BLaER1 treated with 17β-estradiol and CSF1 and Interleukin-3, amounts not matched to agents 10 nM and 100 nM (cell line): ENCODE data around the gene SF3B5.

Experiments
- H3K27ac ChIP-seq, 11 experiments: shearing (Covaris generic); formaldehyde crosslinking; 2 replicates each; pipeline ENCODE4 v1.8.1; 2022
- H3K27me3 ChIP-seq, 11 experiments: shearing (Covaris generic); formaldehyde crosslinking; 2 replicates each; pipeline ENCODE4 v1.8.1; 2022
- H3K36me3 ChIP-seq, 11 experiments: shearing (Covaris generic); formaldehyde crosslinking; 2 replicates each; pipeline ENCODE4 v1.8.1; 2022
- H3K4me1 ChIP-seq, 10 experiments: shearing (Covaris generic); formaldehyde crosslinking; 2 replicates each; pipeline ENCODE4 v1.8.1; 2022
- H3K4me2 ChIP-seq, 11 experiments: shearing (Covaris generic); formaldehyde crosslinking; 2 replicates each; pipeline ENCODE4 v1.8.1; 2022
- H3K4me3 ChIP-seq, 10 experiments: shearing (Covaris generic); formaldehyde crosslinking; 2 replicates each; pipeline ENCODE4 v1.8.1; 2022
- H3K9ac ChIP-seq, 11 experiments: shearing (Covaris generic); formaldehyde crosslinking; 2 replicates each; pipeline ENCODE4 v1.8.1; 2022
- H3K9me3 ChIP-seq, 11 experiments: shearing (Covaris generic); formaldehyde crosslinking; replicated peaks in 1 of 11; 2 replicates each; pipeline ENCODE4 v1.8.1; 2022
- H4K20me1 ChIP-seq, 11 experiments: shearing (Covaris generic); formaldehyde crosslinking; 2 replicates each; pipeline ENCODE4 v1.8.1; 2022
- Cebpa-rat ChIP-seq, 11 experiments: shearing (Covaris generic); IDR thresholded peaks; 2 replicates each; pipeline ENCODE4 v1.8.1; 2022

Gene SF3B5

GRCh38 chr6:144095134-144096002 lies at the start of gene SF3B5:
SF3B5 (minus strand) TSS chr6:144095573; CDS start chr6:144095497, 76 bp downstream.
- peak within 1 kb of the TSS; percentile 85 to 98 (median 92) for H3K4me3 ChIP-seq
- no peak for TF ChIP-seq Cebpa-rat (IDR thresholded peaks at IDR 0.05)
- H3K4me2 ChIP-seq, result peak within 1 kb of the TSS; percentile 85 to 98 (median 94)
- peaks cover 0 to 25% (median 14%) of the 10 kb centered on the region in 11 experiments; a peak in 14 of 22 replicates for H4K20me1 ChIP-seq
- peak within 1 kb of the TSS; percentile 82 to 90 (median 86) for H3K9ac ChIP-seq
- H3K36me3 ChIP-seq, result peaks cover 0 to 6% (median 0%) of the 10 kb centered on the region in 11 experiments; a peak in 7 of 22 replicates
- no peaks in the 10 kb centered on the region for H3K27me3 ChIP-seq
- H3K4me1 ChIP-seq, result peaks cover 18 to 32% (median 25%) of the 10 kb centered on the region in 10 experiments
- no peaks in the 10 kb centered on the region for H3K9me3 ChIP-seq
- peak within 1 kb of the TSS; percentile 68 to 88 (median 80) for H3K27ac ChIP-seq

GRCh38 chr6:144144996-144145395 lies 49.6 kb upstream of the SF3B5 start:
- Histone ChIP-seq H3K4me3 (no peak overlapping the region), H3K4me1 (peaks cover 0 to 13% (median 4%) of the 10 kb centered on the region in 10 experiments; a peak in 9 of 20 replicates), H3K4me2 (no peak overlapping the region), H4K20me1 (no peaks in the 10 kb centered on the region), H3K36me3 (no peaks in the 10 kb centered on the region), H3K27ac (no peak overlapping the region), H3K27me3 (peaks cover 0 to 10% (median 7%) of the 10 kb centered on the region in 11 experiments; a peak in 13 of 22 replicates), H3K9me3 (peaks cover 0 to 9% (median 0%) of the 10 kb centered on the region in 11 experiments; a peak in 1 of 22 replicates), H3K9ac (no peak overlapping the region)
- TF ChIP-seq Cebpa-rat (IDR thresholded peaks at IDR 0.05), result no peak

DNA sequence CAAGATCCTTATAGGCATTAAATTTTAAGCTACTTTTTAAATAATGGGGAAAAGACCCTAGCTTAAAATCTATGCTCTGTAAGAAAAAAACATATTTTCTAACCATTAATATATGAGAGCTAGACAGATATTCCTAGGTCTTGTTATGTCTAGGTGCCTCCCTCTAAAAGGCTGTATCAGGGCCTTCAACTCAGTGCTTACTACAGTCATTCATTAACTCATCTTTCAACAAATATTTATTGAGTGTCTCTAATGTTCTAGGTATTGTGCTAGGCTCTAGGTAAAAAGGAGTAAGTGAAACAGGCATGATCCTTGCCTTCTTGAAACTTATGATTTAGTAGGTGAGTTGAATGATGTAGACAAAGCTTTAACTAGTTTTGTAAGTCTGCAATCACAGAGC lies 48.5 kb upstream of the SF3B5 start:
- TF ChIP-seq Cebpa-rat (IDR thresholded peaks at IDR 0.05), result no peak
- H3K4me1 ChIP-seq, result peaks cover 0 to 8% (median 0%) of the 10 kb centered on the region in 10 experiments; a peak in 6 of 20 replicates
- no peak overlapping the region for H3K4me3 ChIP-seq

DNA sequence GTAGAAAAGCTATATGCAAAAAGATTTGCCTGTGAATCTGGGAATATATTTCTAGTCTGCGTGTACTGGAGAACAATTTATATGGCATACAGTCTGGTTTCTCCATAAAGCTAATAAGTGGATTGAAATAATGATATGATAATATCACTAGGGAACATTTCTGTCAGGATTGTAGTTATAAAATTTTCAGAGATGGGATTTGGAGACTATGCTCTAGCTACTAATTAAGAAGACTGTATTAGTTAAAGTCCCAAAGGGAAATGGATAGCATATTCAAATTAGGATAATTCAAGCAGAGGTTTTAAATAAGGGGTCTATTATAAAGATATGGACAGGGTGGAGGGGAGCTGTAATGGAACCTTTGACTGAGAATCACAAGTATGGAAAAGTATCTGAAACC lies 47.7 kb upstream of the SF3B5 start:
- Histone ChIP-seq H3K9ac (no peak overlapping the region), H3K27ac (no peak overlapping the region), H3K4me1 (peaks cover 0 to 8% (median 0%) of the 10 kb centered on the region in 10 experiments; a peak in 6 of 20 replicates)

More for the DNA sequence above, 48.5 kb upstream of the SF3B5 start:
- no peak overlapping the region for H3K4me2 ChIP-seq
- H3K9ac ChIP-seq, result no peak overlapping the region
- H4K20me1 ChIP-seq, result no peaks in the 10 kb centered on the region
- H3K9me3 ChIP-seq, result peaks cover 0 to 9% (median 0%) of the 10 kb centered on the region in 11 experiments; a peak in 1 of 22 replicates
- no peaks in the 10 kb centered on the region for H3K27me3 ChIP-seq
- H3K27ac ChIP-seq, result no peak overlapping the region
- H3K36me3 ChIP-seq, result no peaks in the 10 kb centered on the region

DNA sequence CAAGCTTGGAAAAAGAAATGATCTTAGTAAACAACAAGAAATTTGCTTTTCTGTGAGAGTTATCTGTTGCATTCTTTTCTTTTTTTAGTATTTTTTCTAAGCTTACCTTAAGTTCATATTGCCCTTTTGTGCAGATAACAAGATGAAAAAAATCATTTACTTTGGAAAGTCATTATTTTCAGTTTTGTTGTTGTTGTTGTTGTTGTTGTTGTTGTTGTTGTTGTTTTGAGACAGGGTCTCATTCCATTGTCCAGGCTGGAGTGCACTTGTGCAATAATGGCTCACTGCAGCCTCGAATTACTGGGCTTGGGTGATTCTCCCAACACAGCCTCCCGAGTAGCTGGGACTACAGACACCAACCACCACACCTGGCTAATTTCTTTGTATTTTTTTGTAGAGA lies 46.1 kb upstream of the SF3B5 start:
- no peaks in the 10 kb centered on the region for H3K36me3 ChIP-seq
- H4K20me1 ChIP-seq, result no peaks in the 10 kb centered on the region
- H3K9ac ChIP-seq, result no peak overlapping the region
- peaks cover 0 to 9% (median 0%) of the 10 kb centered on the region in 11 experiments; a peak in 1 of 22 replicates for H3K9me3 ChIP-seq
- H3K27ac ChIP-seq, result no peak overlapping the region
- peaks cover 0 to 8% (median 0%) of the 10 kb centered on the region in 10 experiments; a peak in 4 of 20 replicates for H3K4me1 ChIP-seq
- H3K27me3 ChIP-seq, result no peaks in the 10 kb centered on the region
- no peak overlapping the region; a peak in 1 of 22 replicates for H3K4me2 ChIP-seq
- no peak for TF ChIP-seq Cebpa-rat (IDR thresholded peaks at IDR 0.05)
- no peak overlapping the region for H3K4me3 ChIP-seq

More for the DNA sequence above, 47.7 kb upstream of the SF3B5 start:
- no peaks in the 10 kb centered on the region for H3K36me3 ChIP-seq
- peaks cover 0 to 9% (median 0%) of the 10 kb centered on the region in 11 experiments; a peak in 1 of 22 replicates for H3K9me3 ChIP-seq
- no peak overlapping the region for H3K4me2 ChIP-seq
- no peak overlapping the region for H3K4me3 ChIP-seq
- no peaks in the 10 kb centered on the region for H3K27me3 ChIP-seq
- H4K20me1 ChIP-seq, result no peaks in the 10 kb centered on the region
- no peak for TF ChIP-seq Cebpa-rat (IDR thresholded peaks at IDR 0.05)

- Histone ChIP-seq H3K4me1 (peaks cover 0 to 8% (median 0%) of the 10 kb centered on the region in 10 experiments; a peak in 4 of 20 replicates), H3K4me2 (peak overlapping the region in 7 of 11 experiments; percentile 7 to 35 (median 23); a peak in 6 of 22 replicates), H4K20me1 (no peaks in the 10 kb centered on the region), H3K27ac (no peak overlapping the region; a peak in 1 of 22 replicates), H3K4me3 (no peak overlapping the region), H3K27me3 (no peaks in the 10 kb centered on the region), H3K9ac (no peak overlapping the region), H3K36me3 (no peaks in the 10 kb centered on the region), H3K9me3 (peaks cover 0 to 9% (median 0%) of the 10 kb centered on the region in 11 experiments; a peak in 1 of 22 replicates)
- TF ChIP-seq Cebpa-rat (IDR thresholded peaks at IDR 0.05), result no peak
Observed at GRCh38 chr6:144140867-144141266, 45.5 kb upstream of the SF3B5 start.

DNA sequence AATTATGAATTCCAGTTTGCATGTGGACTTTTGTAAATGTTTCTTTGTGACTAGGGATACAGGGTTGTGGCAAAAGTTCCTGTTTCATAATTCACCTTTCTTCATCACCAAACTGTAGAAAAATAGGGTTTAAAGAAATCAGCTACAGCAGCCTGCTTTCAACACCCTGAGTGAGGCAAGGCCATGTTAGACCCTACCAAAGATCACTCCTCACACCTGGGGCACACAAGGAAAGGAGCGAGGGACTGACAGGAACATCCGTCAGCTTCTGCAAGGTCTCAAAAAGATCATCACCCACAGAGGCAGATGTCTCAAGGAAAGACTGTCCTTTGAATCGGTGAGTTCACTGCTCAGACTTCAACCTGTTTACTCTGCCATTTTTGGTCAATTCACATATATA lies 44.4 kb upstream of the SF3B5 start:
- Histone ChIP-seq H3K36me3 (no peaks in the 10 kb centered on the region), H3K27ac (no peak overlapping the region), H3K4me2 (no peak overlapping the region), H3K4me3 (no peak overlapping the region), H3K27me3 (no peaks in the 10 kb centered on the region), H3K9me3 (peaks cover 0 to 9% (median 0%) of the 10 kb centered on the region in 11 experiments; a peak in 1 of 22 replicates), H3K9ac (no peak overlapping the region), H4K20me1 (no peaks in the 10 kb centered on the region), H3K4me1 (peaks cover 0 to 8% (median 0%) of the 10 kb centered on the region in 10 experiments; a peak in 4 of 20 replicates)
- TF ChIP-seq Cebpa-rat (IDR thresholded peaks at IDR 0.05), result no peak

- Histone ChIP-seq H3K4me1 (peaks cover 0 to 8% (median 0%) of the 10 kb centered on the region in 10 experiments; a peak in 4 of 20 replicates), H3K9me3 (peaks cover 0 to 9% (median 0%) of the 10 kb centered on the region in 11 experiments; a peak in 1 of 22 replicates), H3K9ac (no peak overlapping the region), H3K27ac (no peak overlapping the region), H3K36me3 (no peaks in the 10 kb centered on the region), H4K20me1 (no peaks in the 10 kb centered on the region), H3K4me3 (no peak overlapping the region), H3K4me2 (no peak overlapping the region), H3K27me3 (no peaks in the 10 kb centered on the region)
- TF ChIP-seq Cebpa-rat (IDR thresholded peaks at IDR 0.05), result no peak
Observed at GRCh38 chr6:144138542-144138941, 43.2 kb upstream of the SF3B5 start.

DNA sequence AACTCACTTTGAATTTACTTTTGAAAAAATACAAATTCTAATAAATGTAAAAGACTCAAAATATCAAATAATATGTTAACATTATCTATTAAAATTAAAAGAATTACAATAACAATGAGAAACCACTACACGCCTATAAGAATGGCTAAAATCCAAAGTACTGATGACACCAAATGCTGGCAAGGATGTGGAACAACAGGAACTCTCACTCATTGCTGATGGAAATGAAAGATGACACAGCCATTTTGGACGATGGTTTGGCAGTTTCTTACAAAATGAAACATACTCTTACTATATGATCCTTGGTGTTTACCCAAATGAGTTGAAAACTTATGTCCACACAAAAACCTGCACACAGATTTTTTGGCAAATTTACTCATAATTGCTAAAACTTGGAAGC lies 39.4 kb upstream of the SF3B5 start:
- Histone ChIP-seq H3K4me3 (no peak overlapping the region), H3K36me3 (no peaks in the 10 kb centered on the region), H3K9me3 (no peaks in the 10 kb centered on the region), H3K27me3 (no peaks in the 10 kb centered on the region), H3K27ac (no peak overlapping the region), H3K4me1 (no peaks in the 10 kb centered on the region), H3K4me2 (no peak overlapping the region), H4K20me1 (no peaks in the 10 kb centered on the region), H3K9ac (no peak overlapping the region)
- no peak for TF ChIP-seq Cebpa-rat (IDR thresholded peaks at IDR 0.05)
